ENCODE results near the gene PIK3R4.

The PIK3R4 gene

GRCh38 chr3:130748467-130748861 lies 1.8 kb upstream of the PIK3R4 start:
- TF ChIP-seq CTCF (IDR thresholded peaks at IDR 0.05): no peak
- H3K27ac ChIP-seq: no peak overlapping the region
- H3K4me3 ChIP-seq: no peak overlapping the region
- no peak for DNase-seq (ENCODE audit: low spot score)

- Histone ChIP-seq H3K27ac (no peak overlapping the region), H3K4me3 (no peak overlapping the region)
- no peak for DNase-seq (ENCODE audit: low spot score)
- no peak for TF ChIP-seq CTCF (IDR thresholded peaks at IDR 0.05)
Observed at GRCh38 chr3:130743354-130743753, 3.3 kb downstream of the PIK3R4 start.

- Histone ChIP-seq H3K4me3 (no peak overlapping the region), H3K27ac (no peak overlapping the region)
- DNase-seq (ENCODE audit: low spot score): no peak
- TF ChIP-seq CTCF (IDR thresholded peaks at IDR 0.05): no peak
Observed at GRCh38 chr3:130741946-130742610, 4.6 kb downstream of the PIK3R4 start.

- Histone ChIP-seq H3K27ac (no peak overlapping the region), H3K4me3 (no peak overlapping the region)
- TF ChIP-seq CTCF (IDR thresholded peaks at IDR 0.05): no peak
- DNase-seq (ENCODE audit: low spot score): no peak
Observed at GRCh38 chr3:130739848-130740247, 6.8 kb downstream of the PIK3R4 start.

- no peak overlapping the region for H3K4me3 ChIP-seq
- TF ChIP-seq CTCF (IDR thresholded peaks at IDR 0.05): no peak
- H3K27ac ChIP-seq: no peak overlapping the region
- no peak for DNase-seq (ENCODE audit: low spot score)
Observed at GRCh38 chr3:130738241-130738640, 8.4 kb downstream of the PIK3R4 start.

- Histone ChIP-seq H3K27ac (no peak overlapping the region), H3K4me3 (no peak overlapping the region)
- DNase-seq (ENCODE audit: low spot score): no peak
- no peak for TF ChIP-seq CTCF (IDR thresholded peaks at IDR 0.05)
Observed at GRCh38 chr3:130737622-130738021, 9.0 kb downstream of the PIK3R4 start.

GRCh38 chr3:130733236-130733875 lies 13.3 kb downstream of the PIK3R4 start:
- peak overlapping the region; percentile 4 to 13 for H3K27ac ChIP-seq
- H3K4me3 ChIP-seq: no peak overlapping the region
- no peak for TF ChIP-seq CTCF (IDR thresholded peaks at IDR 0.05)
- DNase-seq (ENCODE audit: low spot score): no peak

All from coronary artery (tissue), 2 donors.